ENCODE data around the gene ARHGAP24. TPM values are rescaled to one million over a fixed set of nuclear protein-coding genes. Genes with fewer than 3 reads are reported as not detected.
"Not testable (repeated sequence)": the region's sequence is repeated elsewhere in the genome, so short reads cannot be mapped to it uniquely, and the experiment has no call there.

Gene ARHGAP24
- total RNA-seq, 1 experiment from 2014 or later, result 2.6 TPM

DNA sequence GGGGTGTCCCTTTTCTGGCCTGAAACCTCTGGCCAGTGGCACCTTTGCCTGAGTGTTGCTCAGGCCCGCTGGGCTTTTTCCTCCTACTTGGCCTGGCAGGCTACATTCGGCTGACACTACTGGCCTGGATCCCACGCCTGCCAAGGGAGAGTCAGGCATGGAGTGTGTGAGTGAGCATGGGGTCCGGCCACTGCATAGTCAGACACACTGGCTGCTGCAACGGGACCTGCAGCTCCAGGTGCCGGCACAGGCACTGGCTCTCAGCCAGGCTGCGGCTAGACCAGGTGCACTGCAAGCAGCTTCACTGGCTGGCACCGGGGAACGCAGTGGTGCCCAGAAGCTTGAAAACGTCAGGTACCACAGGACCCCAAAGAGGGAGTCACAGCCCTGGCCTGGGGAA lies 434.9 kb downstream of the ARHGAP24 start:
- no peak for DNase-seq (ENCODE audit: low spot score)

DNA sequence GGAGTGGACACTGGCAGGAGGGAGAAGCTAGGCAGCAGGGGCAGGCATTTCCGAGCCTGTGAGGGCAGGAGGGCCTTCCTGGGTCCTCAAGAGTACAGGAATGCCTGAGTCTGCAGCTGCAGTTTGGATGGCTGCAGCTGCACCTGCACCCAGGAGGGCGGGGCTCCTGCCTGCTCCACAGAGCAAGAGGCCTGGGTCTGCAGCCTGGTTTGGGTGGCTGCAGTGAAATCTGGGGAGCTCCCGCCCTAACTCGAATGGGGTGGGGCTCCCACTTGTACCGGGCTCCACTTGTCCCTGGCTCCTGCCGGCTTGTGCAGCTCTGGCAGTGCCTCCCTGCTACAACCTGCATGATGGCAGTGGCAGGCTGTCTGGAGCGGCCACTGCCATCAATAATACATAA lies 436.0 kb downstream of the ARHGAP24 start:
- no peak for DNase-seq (ENCODE audit: low spot score)

DNA sequence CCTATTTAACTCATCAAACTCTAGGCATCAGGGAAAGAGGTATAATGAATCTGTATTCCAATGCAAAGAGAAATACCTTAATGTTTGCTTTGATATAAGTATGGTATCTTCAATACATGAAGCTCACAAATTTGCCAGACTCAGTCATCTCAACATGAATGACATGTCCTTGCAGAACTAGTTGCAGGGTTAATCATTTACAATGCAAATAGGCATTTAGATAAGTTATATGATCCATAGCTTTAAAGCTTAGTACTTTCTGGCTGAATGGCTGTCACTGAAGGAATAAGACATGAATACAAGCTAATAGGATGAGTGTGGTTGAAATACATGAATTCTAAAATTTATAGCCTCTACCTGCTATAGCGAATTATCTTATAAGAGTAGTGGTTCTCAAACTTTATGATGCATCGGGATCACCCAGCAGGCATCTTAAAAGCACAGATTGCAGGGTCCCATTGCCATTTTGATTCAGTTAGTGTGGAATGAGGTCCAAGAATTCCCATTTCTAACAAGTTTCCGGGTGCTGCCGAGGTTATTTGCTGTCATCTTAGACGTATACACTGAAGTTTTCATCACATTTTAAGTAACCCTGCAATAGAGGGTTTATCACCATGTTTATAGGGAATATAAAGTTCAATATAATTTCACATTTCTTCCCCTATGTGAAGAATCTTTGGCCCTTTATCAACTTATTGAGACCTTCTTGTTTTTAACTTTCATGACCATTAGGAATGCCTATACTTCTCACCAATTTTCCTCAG lies 439.2 kb downstream of the ARHGAP24 start:
- no peak for DNase-seq (ENCODE audit: low spot score)

DNA sequence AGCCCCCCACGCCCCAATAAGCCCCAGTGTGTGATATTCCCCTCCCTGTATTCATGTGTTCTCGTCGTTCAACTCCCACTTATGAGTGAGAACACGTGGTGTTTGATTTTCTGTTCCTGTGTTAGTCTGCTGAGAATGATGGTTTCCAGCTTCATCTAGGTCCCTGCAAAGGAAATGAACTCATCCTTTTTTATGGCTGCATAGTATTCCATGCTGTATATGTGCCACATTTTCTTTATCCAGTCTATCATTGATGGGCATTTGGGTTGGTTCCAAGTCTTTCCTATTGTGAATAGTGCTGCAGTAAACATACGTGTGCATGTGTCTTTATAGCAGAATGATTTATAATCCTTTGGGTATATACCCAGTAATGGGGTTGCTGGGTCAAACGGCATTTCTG lies 440.6 kb downstream of the ARHGAP24 start:
- not testable (repeated sequence) for DNase-seq (ENCODE audit: low spot score)

DNA sequence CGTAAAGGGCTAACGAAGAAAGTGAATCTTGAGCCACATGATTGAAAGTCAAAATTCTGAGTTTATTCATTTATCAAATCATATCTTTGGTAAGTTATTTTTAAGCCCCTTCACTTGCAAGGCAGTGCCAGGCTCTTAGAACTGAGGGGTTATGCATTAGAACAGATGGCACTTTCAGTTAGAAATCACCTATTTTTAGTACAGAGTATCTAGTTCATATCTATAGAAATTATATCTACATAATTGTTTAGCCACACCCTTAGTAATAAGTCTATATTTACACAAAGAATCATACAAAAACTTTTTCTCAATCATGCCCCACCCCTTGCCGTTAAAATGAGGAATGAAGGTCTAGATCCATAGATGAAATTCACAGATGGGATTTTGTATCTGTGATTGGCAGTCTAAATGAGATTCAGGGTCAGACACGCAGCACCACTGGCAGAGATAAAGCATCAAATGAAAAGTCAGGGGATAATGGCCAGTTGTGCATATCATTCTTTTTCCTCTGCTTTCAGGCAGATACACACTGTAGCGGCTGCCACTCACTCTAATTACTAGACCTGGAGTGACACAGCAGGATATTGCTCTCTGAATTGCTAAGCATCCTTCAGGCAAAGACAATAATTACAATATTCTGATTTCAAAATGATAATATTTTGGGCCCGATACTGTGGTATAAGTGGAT lies 444.4 kb downstream of the ARHGAP24 start:
- no peak for DNase-seq (ENCODE audit: low spot score)

DNA sequence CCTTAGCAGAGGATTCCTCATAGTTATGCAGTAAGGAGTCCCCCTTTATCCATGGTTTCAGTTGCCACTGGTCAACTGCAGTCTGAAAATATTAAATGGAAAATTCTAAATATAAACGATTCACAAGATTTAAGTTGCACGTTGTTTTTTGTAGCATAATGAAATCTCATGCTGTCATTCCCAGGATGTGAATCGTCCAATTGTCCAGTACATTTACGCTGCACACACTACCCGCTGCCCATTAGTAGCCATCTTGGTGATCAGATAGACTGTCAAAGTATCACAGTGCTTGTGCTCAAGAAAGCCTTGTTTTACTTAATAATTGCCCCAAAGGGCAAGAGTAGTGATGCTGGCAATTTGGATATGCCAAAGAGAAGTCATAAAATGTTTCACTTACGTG lies 450.1 kb downstream of the ARHGAP24 start:
- DNase-seq (ENCODE audit: low spot score), result peak; percentile 7

DNA sequence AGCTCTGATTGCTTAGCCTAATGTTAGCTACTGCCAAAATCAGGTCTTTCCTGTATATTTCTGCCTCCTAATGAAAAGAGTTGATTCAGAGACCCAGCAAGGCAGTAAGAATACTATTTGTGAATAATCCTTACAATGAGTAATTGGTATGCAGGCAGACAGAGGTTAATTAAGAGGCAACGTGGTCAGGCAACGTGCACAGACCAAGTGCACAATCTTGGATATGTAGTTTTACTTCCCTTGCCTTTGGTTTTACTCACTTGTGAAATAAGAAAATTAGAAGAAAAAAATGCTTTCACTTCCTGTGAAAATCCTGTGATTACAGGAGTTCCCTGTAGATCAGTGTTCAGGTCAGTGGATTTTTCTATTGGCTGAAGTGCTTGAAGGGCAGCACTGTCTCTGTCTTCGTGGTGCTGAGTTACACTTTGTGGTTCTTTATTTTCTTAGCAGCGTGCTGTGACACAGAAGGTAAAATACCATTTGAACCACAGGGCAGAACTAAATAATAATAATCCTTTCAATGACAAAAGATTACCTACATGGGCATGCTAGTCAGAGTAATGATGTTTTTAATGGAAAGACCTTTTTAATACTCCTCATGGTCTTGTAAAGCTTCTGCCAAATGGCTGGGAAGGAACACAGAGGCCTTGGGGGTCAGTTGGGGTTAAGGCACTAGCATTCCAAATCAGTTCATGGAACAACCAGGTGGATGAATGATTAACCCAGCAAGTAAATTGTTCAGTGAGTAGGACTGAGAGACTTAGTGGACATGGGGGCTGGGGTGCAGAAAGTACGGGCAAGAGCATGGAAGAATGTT lies 454.0 kb downstream of the ARHGAP24 start:
- peak; percentile 9 for DNase-seq (ENCODE audit: low spot score)

DNA sequence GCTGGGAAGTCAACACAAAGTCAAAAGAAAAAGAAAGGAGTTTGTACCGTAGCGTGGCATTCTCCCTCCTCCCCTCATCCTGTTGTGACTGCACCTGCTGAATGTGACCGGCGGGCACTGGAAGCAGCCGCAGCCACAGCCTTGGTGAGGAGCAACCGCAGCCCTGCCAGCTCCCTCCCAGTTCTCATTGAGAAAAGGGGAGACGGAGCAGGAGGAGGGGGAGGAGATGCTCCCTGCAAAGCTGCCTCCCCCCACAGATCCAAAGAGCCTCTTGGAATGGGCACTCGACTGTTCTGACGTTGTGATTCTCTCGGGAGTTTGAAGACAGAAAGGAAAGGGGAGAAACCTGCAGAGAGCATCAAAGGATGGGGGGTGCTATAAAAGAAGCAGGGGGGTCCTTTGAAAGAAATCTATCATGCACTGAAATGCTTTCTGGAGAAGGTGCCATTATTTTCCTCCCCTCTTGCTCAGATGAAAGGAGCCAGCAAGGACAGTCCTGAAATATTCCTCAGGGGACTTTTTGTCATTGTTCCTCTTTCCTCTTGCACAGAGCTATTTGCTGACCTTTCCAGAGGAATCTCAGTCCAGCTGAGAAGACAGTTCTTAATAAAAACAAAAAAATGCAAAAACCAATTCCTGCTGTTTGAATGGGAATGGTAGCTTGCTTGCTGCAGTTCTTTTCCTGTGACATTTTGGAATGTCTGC lies 455.2 kb downstream of the ARHGAP24 start:
- DNase-seq (ENCODE audit: low spot score), result peak; percentile 30

DNA sequence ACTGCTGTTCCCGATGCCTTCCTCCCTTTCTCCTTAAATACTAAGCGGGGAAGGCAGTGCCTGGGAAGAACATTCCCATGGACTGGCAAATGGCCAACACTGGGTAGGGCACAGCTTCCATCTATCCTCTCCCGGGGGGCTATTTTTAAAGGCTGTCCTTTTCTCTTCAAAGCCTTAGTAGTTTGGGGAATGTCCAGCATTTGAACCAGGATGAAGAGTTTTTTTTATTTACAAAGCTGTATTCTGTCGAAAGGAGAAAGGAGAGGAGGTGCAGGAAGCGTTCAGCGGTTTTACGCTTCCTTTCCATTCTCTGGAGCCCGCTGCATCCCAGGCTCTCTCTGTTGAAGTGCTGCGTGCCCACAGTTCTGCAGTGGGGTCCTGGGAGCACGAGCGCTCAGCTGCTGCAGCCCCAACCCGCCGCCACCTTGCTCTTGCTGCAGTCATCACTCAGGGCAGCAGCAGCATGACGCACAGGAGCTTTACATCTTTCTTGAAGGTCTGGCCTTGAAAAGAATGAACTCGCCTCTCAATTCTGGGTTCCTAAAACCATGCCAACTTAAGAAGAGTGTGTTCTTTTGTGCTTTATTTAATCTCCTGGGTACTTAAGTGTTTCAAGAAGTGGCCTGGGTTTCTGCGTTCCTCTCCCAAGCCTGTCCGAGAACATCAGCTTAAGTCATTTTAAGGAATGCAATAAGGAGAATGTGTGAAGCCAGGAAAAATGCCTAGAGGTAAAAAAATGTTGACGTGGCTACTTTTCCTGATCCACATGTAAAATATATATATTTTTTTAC lies 457.7 kb downstream of the ARHGAP24 start:
- no peak for DNase-seq (ENCODE audit: low spot score)

DNA sequence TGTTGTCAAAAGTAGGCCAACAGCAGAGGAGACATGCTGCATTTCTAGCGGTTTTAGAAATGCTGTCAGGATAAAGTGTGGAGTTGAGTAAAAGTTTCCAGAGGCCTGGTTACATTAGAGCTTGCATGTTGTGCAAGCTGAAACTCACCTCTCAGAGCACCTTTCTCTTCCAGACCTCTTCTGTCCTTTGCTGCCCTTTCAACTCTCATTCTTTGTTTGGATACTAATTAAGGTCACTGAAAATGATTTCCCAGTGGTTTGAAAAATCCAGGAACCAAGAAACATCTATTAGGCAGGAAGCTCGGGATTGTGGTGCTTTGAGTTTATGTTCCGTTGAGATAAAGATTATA lies 458.3 kb downstream of the ARHGAP24 start:
- no peak for DNase-seq (ENCODE audit: low spot score)

DNA sequence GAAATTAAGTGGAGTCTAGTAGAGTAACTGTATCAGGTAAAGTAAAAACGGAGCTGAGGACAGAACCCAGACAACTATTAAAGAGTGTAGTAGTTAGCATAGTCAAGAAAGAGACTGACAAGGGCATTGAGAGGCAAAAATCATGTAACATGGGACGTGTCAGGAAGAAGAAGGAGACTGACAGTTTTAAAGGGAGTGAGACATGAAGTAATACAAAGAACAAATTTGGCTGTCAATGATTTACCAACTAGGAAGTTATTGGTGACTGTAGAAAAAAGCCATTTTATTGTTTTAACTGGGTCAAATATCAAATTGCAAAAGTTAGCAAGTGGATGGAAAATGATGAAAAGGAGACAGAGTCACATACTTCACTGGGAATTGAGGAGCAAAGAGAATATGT lies 462.6 kb downstream of the ARHGAP24 start:
- no peak for DNase-seq (ENCODE audit: low spot score)

DNA sequence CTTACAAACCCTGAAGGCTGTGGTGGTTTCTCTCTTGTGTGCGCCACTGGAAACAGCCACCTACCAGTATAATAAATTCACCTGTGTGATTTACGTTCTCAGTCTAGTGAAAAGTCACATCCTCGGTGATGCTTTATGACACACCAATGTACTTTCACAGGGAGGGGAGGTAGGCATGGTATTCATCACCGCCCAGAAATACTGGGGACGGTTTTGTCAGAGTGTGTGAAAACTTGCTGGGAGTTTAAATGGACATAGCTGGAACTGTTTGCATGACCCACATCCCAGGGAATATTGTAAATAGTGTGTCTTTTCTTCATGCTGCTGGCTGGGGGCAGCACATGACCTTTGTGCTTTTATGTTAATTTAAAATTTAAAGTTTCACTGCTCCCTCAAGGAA lies 463.1 kb downstream of the ARHGAP24 start:
- no peak for DNase-seq (ENCODE audit: low spot score)

DNA sequence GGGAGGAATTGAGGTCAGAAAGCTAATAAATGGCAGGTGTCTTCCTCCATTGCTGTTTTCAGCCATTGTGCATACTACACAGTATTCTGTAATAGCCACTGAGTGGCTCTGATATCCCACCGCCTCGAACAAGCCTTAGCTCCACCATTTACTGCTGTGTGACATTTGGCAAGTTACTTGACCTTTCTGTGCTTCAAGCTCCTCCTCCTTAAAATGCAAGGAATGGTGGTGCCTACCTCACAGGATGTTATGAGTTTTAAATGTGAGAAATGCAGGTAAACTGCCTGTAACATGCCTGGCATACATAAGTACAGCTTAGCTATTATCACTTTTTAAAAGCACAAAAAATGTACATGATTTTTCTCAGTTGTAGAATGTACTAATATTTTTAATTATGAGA lies 464.0 kb downstream of the ARHGAP24 start:
- DNase-seq (ENCODE audit: low spot score), result no peak

DNA sequence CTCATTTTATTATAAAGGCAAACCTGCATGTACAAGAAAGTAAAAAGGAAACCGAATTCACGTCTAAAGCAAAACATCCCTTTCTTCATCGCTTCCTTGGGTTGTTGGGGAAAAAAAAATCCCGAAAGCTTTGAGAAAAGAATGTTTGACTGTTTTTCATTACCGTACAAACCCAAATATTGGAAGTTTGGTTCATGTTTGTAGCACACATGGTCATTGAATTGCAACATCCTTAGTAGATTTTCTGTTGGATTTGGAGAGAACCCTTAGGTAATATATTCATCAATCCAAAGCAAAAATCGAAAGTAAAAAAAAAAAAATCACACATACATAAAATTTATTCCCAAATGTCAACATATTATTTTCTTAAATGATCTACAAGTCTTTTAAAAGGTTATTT lies 464.6 kb downstream of the ARHGAP24 start:
- DNase-seq (ENCODE audit: low spot score), result no peak

DNA sequence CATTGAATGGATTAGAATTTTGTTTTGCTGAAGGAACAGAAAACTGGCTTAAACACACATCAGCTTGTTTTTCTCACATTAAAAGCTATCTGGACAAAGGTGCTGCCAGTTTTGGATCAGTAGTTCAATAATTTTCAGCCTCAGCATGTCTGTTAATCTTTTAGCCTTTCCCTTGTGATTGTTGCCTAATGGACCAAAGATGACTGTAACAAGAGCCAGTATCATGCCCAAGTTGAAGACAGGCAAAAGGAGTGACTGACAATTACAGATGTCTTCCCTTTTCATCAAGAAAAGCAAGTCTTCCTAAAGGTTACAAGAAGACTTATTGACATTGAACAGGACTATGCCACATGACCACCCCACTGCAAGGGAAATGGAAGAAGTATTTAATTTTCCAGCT lies 465.2 kb downstream of the ARHGAP24 start:
- DNase-seq (ENCODE audit: low spot score), result no peak

DNA sequence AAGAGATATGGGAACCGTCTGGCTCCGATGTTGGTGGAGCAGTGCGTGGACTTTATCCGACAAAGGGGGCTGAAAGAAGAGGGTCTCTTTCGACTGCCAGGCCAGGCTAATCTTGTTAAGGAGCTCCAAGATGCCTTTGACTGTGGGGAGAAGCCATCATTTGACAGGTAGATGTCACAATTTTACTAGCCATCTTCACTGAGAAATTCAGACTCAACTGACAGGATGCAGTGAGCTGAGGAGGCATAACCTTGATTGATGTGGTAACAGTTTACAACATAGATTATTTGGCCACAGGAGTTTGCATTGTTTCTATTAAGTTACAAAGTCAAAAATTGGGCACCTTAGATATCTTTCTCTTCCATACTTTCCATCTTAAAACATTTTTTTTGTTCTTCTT lies 467.2 kb downstream of the ARHGAP24 start:
- no peak for DNase-seq (ENCODE audit: low spot score)

DNA sequence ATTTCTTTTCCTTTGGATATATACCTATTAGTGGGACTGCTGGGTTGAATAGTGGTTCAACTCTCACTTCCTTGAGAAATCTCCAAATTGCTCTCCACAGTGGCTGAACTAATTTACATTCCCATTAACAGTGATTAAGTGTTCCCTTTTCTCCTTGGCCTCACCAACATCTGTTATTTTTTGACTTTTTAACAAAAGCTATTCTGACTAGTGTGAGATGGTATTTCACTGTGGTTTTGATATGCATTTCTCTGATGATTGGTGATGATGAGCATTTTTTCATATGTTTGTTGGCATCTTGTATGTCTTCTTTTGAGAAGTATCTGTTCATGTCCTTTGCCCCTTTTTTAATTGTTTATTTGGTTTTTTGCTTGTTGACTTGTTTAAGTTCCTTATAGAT lies 471.9 kb downstream of the ARHGAP24 start:
- DNase-seq (ENCODE audit: low spot score), result no peak

DNA sequence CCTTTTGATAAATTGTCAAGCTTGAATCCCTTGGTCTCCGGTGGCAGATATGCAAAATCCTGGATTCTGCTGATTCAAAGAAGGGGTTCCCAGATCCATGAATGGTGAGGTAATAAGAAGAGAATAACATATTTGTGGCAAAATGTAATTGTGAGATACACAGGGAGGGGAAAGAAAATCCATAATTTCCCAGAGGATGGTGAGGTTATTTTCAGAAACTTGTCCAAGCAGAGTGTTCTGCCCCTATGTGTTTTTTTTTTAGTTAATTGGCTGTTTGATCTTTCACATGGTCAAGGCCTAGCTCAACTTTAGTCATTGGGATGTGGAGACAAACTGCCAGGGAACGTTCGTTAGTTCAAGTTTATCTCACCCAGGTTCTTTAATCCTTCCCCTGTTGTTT lies 476.1 kb downstream of the ARHGAP24 start:
- no peak for DNase-seq (ENCODE audit: low spot score)

DNA sequence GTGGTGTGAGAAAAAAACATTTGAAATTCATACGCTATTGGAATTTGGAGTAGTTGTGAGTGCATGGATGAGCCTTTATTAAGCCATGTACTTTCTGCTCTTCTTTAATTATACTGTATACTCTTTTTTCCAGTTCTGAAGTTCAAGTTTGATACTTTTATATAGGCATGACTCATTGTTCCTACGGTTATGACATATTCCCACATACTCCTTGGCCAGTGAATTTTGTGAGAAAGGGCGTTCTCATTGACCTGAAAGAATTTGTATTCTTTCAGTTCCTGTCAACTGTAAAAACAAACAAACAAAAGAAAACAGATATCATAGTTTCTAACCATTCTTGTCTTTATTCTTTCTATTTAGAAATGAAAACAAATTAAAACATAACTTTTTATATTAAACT lies 477.6 kb downstream of the ARHGAP24 start:
- peak; percentile 60 for DNase-seq (ENCODE audit: low spot score)

DNA sequence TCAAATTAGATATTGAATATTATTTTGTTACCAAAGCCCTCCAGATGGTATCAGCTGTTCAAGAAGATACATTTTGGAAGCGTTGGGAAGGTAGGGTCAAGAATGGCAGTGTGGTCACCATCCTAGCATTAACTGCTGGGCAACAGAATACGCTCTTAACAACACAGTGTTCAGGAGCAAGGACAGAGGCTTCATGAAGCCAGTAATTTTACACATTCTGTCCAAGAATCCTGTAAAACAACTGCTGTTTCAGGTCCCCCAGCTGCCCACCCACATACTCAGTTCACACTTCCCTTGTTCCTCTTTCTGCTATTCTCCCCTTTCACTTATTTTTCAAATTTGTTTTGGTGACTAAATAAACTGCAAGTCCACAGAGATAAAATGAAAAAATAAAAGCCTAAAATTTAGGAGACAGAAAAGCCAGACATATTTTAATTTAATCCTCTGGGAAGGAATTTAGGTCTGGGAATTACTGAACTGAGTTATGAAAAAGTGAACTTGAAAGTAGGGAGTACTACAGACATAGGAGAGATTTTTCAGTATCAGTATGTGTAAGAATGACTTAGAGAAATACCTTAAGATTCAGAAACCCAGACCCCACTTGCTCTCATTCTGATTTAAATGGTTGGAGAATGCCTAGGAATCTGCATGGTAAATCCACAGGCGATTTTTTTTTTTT lies 478.2 kb downstream of the ARHGAP24 start:
- no peak for DNase-seq (ENCODE audit: low spot score)

DNA sequence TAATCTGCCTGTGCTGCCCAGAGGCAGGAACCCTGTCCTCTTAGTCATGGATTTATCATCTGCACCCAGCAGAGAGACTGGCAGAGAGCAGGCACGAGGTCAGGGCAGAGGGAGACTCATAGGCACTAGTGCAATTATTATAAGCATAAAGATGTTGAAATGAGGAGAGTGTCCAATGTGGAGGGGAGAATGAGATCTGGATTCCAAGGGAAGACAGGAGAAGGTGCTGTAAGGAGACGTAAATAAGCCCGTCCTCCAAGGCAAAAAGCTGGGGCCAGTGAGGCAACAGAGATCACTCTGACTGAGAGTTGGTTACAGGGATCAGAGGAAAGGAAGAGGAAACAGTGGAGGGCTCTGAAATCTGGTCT lies 478.7 kb downstream of the ARHGAP24 start:
- DNase-seq (ENCODE audit: low spot score), result peak; percentile 82
